VCaP (cell line): ENCODE measurements around the gene PPP1R14B.

ENCODE experiments used
- H3K27ac ChIP-seq: fragments of 450-650 bp; 2 replicates; pipeline ENCODE4 v1.5.1; 2017
- CTCF ChIP-seq: fragments of 450-650 bp; conservative IDR thresholded peaks from 2 replicates; pipeline ENCODE4 v1.5.1; 2017; ENCODE audit warnings: mild to moderate bottlenecking, moderate library complexity

PPP1R14B gene, protein sequence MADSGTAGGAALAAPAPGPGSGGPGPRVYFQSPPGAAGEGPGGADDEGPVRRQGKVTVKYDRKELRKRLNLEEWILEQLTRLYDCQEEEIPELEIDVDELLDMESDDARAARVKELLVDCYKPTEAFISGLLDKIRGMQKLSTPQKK

DNA sequence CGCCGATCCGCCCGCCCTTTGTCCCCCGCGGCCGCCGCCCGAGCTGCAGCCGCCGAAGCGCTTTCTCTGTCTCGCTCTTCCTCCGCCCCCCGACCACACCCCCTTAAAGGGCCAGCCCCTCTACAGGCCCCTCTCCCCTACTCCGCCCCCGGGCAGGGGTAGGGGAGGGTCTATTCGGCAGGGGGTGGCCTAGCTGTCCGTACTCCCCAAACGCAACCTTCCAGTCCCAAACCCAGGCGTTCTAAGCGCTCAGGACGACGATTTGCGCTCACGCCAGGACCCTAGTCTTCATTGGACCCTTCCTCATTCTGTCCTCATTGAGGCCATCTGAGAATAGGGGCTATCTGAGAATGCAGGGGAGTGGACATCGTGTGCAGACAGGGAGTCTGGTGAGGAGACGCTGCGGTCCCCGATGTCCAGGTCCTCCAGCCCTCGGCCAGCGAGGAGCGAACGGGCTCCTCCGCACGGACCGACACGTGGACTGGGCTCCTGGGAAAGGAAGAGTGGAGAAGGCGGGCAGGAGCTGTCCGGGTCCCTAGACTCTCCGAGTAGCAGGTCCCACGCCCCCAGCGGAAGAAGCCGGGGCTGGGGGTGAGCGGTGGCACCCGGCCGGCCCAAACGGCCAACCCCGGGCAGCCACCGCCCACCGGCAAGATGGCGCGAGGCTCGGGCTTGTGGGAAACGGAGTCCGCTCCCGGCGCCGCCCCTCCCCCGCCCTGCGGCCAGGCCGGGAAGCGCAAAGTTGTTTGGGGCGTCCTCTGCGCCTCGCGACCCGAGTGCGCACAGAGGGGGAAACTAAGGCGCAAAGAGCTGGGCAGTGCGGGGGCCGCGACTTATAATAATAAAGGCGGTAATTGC lies at the start of gene PPP1R14B:
PPP1R14B (minus strand) TSS at position 73 of the 858 bp plus-strand sequence. CDS start 270 bp downstream, outside the sequence.
- peak within 1 kb of the TSS; percentile 95 for H3K27ac ChIP-seq
- TF ChIP-seq CTCF, result peak; percentile 70

- H3K27ac ChIP-seq, result no peak overlapping the region
- TF ChIP-seq CTCF, result no peak
These were observed 49.5 kb upstream of the PPP1R14B start for GRCh38 chr11:64296236-64296635.

- H3K27ac ChIP-seq, result no peak overlapping the region
- TF ChIP-seq CTCF, result no peak
These were observed 49.0 kb upstream of the PPP1R14B start for GRCh38 chr11:64295760-64296159.

GRCh38 chr11:64294774-64295173 lies 48.0 kb upstream of the PPP1R14B start:
- no peak overlapping the region for H3K27ac ChIP-seq

GRCh38 chr11:64292460-64293254 lies 45.9 kb upstream of the PPP1R14B start:
- no peak for TF ChIP-seq CTCF

More at GRCh38 chr11:64294774-64295173, 48.0 kb upstream of the PPP1R14B start:
- TF ChIP-seq CTCF, result no peak

DNA sequence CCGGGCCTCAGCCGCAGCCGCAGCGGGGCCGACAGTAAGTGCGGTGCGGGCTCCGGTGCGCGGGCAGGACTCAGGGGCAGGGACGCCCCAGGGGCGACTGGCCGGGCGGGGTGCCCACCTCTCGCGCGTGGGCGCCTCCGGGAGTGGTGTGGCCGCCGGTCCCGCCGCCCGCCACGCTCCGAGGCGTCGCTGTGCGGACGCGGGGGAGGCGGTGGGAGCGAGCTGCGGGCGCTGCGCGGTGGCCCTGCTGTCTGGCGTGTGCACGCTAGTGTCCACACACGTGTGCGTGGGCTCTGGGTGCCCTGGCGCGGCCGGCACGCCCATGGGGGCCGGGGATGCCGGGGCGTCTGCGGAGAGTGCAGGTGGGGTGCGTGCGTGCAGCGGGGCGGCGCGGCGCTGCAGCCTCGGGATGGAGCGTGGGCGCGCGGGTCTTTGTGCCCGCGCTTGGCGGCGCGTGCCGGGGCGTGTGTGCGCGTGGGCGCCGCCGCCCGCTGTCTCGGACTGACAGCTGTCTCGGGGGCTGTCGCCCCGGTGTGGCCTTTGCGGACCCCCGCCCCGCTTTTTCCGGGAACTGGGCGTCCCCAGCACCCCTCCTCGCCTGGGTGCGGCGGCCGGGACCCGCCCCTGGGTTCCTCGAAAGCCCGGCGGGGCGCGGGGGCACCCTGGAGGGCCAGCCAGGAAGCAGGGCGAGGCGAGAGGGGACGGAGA lies 45.2 kb upstream of the PPP1R14B start:
- H3K27ac ChIP-seq, result peak overlapping the region; percentile 36; the same call in 1 of the 2 replicates
- peak; percentile 33 for TF ChIP-seq CTCF

More at GRCh38 chr11:64292460-64293254, 45.9 kb upstream of the PPP1R14B start:
- H3K27ac ChIP-seq, result no peak overlapping the region; the same call in 1 of the 2 replicates
